Neural progenitor cell (in vitro differentiated cells): Measurements from ENCODE around the gene MAMLD1.

Experiments used
- CTCF ChIP-seq: fragments of 200-600 bp; sonication (generic); IDR thresholded peaks from 2 replicates; pipeline ENCODE4 v1.5.1; 2017; ENCODE audit warnings: antibody characterized with exemption, mild to moderate bottlenecking
- EZH2 ChIP-seq: fragments of 200-600 bp; sonication (generic); IDR thresholded peaks from 2 replicates; pipeline ENCODE4 v1.6.1; 2017; ENCODE audit warnings: antibody characterized with exemption, mild to moderate bottlenecking, moderate library complexity
- EZH2phosphoT487 ChIP-seq: fragments of 200-600 bp; sonication (generic); IDR thresholded peaks from 2 replicates; pipeline ENCODE4 v1.6.1; 2017; ENCODE audit warnings: antibody characterized with exemption

- TF ChIP-seq CTCF (no peak), EZH2 (no peak), EZH2phosphoT487 (no peak)
Measured at GRCh38 chrX:150347471-150347870, 15.6 kb upstream of the MAMLD1 start.
